NCI-H526 (cell line): Measurements from ENCODE around the gene BCL2L13.
"Not testable (repeated sequence)": the region's sequence is repeated elsewhere in the genome, so short reads cannot be mapped to it uniquely, and the experiment has no call there.

ENCODE experiments used
- DNase-seq, 2 experiments: peaks; one replicate each; lab custom pipeline; 2025; lab: John Stamatoyannopoulos, UW

The BCL2L13 gene

GRCh38 chr22:17636850-17637249 lies 1.7 kb upstream of the BCL2L13 start:
- DNase-seq, result not testable (repeated sequence)

GRCh38 chr22:17637490-17638181 lies 921 bp upstream of the BCL2L13 start:
- DNase-seq, result peak; percentile 10 to 26

GRCh38 chr22:17638182-17638431 lies 450 bp upstream of the BCL2L13 start:
- DNase-seq, result peak in 1 of 2 experiments; percentile 58

- peak; percentile 71 to 78 for DNase-seq
Measured at GRCh38 chr22:17639247-17639741, 737 bp downstream of the BCL2L13 start.

- no peak for DNase-seq
Measured at GRCh38 chr22:17641269-17641668, 2.7 kb downstream of the BCL2L13 start.

GRCh38 chr22:17642357-17642756 lies 3.8 kb downstream of the BCL2L13 start:
- DNase-seq, result not testable (repeated sequence)

GRCh38 chr22:17647452-17647851 lies 8.9 kb downstream of the BCL2L13 start:
- no peak for DNase-seq

GRCh38 chr22:17647991-17648390 lies 9.4 kb downstream of the BCL2L13 start:
- no peak for DNase-seq

GRCh38 chr22:17648569-17648968 lies 10.0 kb downstream of the BCL2L13 start:
- DNase-seq, result no peak

- no peak for DNase-seq
Measured at GRCh38 chr22:17655289-17655688, 16.7 kb downstream of the BCL2L13 start.

GRCh38 chr22:17656870-17657395 lies 18.4 kb downstream of the BCL2L13 start:
- no peak for DNase-seq

- no peak for DNase-seq
Measured at GRCh38 chr22:17664414-17665055, 26.0 kb downstream of the BCL2L13 start.

GRCh38 chr22:17665248-17665647 lies 26.7 kb downstream of the BCL2L13 start:
- DNase-seq, result no peak

- no peak for DNase-seq
Measured at GRCh38 chr22:17665854-17666253, 27.3 kb downstream of the BCL2L13 start.

GRCh38 chr22:17671521-17672092 lies 33.0 kb downstream of the BCL2L13 start:
- DNase-seq, result not testable (repeated sequence)

GRCh38 chr22:17672417-17672991 lies 33.9 kb downstream of the BCL2L13 start:
- DNase-seq, result no peak

- DNase-seq, result no peak
Measured at GRCh38 chr22:17674152-17674551, 35.6 kb downstream of the BCL2L13 start.

- DNase-seq, result no peak
Measured at GRCh38 chr22:17675584-17675983, 37.0 kb downstream of the BCL2L13 start.

GRCh38 chr22:17678817-17679385 lies 40.3 kb downstream of the BCL2L13 start:
- no peak for DNase-seq

- DNase-seq, result no peak
Measured at GRCh38 chr22:17684245-17684644, 45.7 kb downstream of the BCL2L13 start.

- no peak for DNase-seq
Measured at GRCh38 chr22:17692841-17693240, 54.3 kb downstream of the BCL2L13 start.

GRCh38 chr22:17694193-17694592 lies 55.6 kb downstream of the BCL2L13 start:
- no peak for DNase-seq
